WTC11 (cell line): ENCODE measurements around the gene PRKRA.

Source experiments
- ATF3 ChIP-seq: sonication (generic); formaldehyde crosslinking; conservative IDR thresholded peaks from 2 replicates; pipeline ENCODE4 v1.8.1; 2022; ENCODE audit warnings: mild to moderate bottlenecking, missing genetic modification reagents
- CBFB ChIP-seq: sonication (generic); formaldehyde crosslinking; IDR thresholded peaks from 2 replicates; pipeline ENCODE4 v1.8.1; 2022; ENCODE audit warnings: mild to moderate bottlenecking, low read depth, missing genetic modification reagents
- CTCF ChIP-seq: fragments of 200-600 bp; IDR thresholded peaks from 2 replicates; pipeline ENCODE4 v1.8.0; 2022; ENCODE audit warnings: antibody characterized with exemption
- SP1 ChIP-seq: sonication (generic); formaldehyde crosslinking; conservative IDR thresholded peaks from 2 replicates; pipeline ENCODE4 v1.8.1; 2022; ENCODE audit warnings: missing genetic modification reagents
- ZBTB21 ChIP-seq: sonication (generic); formaldehyde crosslinking; IDR thresholded peaks from 2 replicates; pipeline ENCODE4 v1.8.1; 2023; ENCODE audit warnings: mild to moderate bottlenecking, missing genetic modification reagents, borderline replicate concordance
- ZNF219 ChIP-seq: sonication (generic); formaldehyde crosslinking; IDR thresholded peaks from 2 replicates; pipeline ENCODE4 v1.8.0; 2023; ENCODE audit warnings: missing genetic modification reagents, mild to moderate bottlenecking, borderline replicate concordance
- ZNF263 ChIP-seq: sonication (generic); formaldehyde crosslinking; IDR thresholded peaks from 2 replicates; pipeline ENCODE4 v1.8.1; 2022; ENCODE audit warnings: low read depth, mild to moderate bottlenecking, moderate library complexity, missing genetic modification reagents
- TF ChIP-seq, protein P1 (sequence below): sonication (generic); formaldehyde crosslinking; IDR thresholded peaks from 2 replicates; pipeline ENCODE4 v1.8.0; 2022; ENCODE audit warnings: mild to moderate bottlenecking, missing genetic modification reagents
- TF ChIP-seq, protein P2 (sequence below): sonication (generic); formaldehyde crosslinking; IDR thresholded peaks from 2 replicates; pipeline ENCODE4 v1.8.0; 2023; ENCODE audit warnings: missing genetic modification reagents

- TF ChIP-seq SP1: no peak
- TF ChIP-seq CTCF: no peak
- TF ChIP-seq ATF3 (CRISPR knock-in tag): no peak
- TF ChIP-seq ZNF263 (CRISPR knock-in tag): no peak
- no peak for TF ChIP-seq ZNF219
- TF ChIP-seq, protein P1, sequence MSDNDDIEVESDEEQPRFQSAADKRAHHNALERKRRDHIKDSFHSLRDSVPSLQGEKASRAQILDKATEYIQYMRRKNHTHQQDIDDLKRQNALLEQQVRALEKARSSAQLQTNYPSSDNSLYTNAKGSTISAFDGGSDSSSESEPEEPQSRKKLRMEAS (CRISPR knock-in tag): no peak
- TF ChIP-seq, protein P2, sequence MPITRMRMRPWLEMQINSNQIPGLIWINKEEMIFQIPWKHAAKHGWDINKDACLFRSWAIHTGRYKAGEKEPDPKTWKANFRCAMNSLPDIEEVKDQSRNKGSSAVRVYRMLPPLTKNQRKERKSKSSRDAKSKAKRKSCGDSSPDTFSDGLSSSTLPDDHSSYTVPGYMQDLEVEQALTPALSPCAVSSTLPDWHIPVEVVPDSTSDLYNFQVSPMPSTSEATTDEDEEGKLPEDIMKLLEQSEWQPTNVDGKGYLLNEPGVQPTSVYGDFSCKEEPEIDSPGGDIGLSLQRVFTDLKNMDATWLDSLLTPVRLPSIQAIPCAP: no peak
- no peak for TF ChIP-seq ZBTB21 (CRISPR knock-in tag)
- TF ChIP-seq CBFB (CRISPR knock-in tag): no peak
These were observed 21.6 kb downstream of the PRKRA start for GRCh38 chr2:178429336-178429735.
